Measurements from ENCODE around the gene A3GALT2.

DNA sequence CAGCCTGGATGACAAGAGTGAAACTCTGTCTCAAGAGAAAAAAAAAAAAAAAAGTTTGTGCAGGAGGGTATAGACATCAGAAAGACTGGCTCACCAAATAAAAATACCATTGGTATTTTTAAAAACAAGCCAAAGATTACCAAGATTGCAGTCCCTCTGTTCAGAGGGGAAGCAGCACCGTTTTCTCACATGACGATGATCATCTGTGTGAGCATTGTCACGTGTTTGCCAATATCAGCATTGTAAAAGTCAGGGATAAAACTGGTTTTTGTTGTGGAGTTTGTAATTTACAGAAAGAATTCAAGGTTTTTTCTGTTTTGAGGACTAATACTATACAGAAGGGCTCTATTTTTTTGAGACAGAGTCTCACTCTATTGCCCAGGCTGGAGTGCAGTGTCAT is 38.1 kb downstream of the A3GALT2 start:
- TF ChIP-seq POLR2A (IDR thresholded peaks at IDR 0.05; ENCODE audit: low read depth, low read length) (no peak), POLR2AphosphoS5 (IDR thresholded peaks at IDR 0.05; ENCODE audit: low read depth, low read length) (no peak), TAF1 (IDR thresholded peaks at IDR 0.05; ENCODE audit: low read depth, low read length) (no peak), SPI1 (IDR thresholded peaks at IDR 0.05; ENCODE audit: low read depth, low read length) (no peak)

Measured in GM12891 (cell line).